IMR-90 (cell line): ENCODE measurements around the gene P2RX5. TPM values are rescaled to one million over a fixed set of nuclear protein-coding genes. Genes with fewer than 3 reads are reported as not detected.

Experiments
- ATAC-seq: fragments of 200-7000 bp; cut with Tn5 transposase; 2 replicates; pipeline ENCODE4 v1.9.1; 2020; ENCODE audit warnings: low read depth, mild to moderate bottlenecking, moderate library complexity
- BruUV-seq: library from RNA; stranded (reverse); fragments of 400-500 nt; replicated peaks from 2 replicates; lab custom pipeline; 2021; lab: Mats Ljungman, UMichigan
- CTCF ChIA-PET: fragments of 300-600 bp; formaldehyde crosslinking; extraction: SDS; loops from one replicate; lab custom pipeline; 2021; ENCODE audit warnings: antibody characterized with exemption; lab: Yijun Ruan, JAX
- POLR2A ChIA-PET: fragments of 300-600 bp; sonication (Branson Sonifier 250); formaldehyde crosslinking; loops from one replicate; lab custom pipeline; 2022; ENCODE audit warnings: antibody characterized with exemption; ENCODE audit not compliant: unreplicated experiment; lab: Charles Lee
- DNase-seq: peaks from one replicate; pipeline ENCODE4 v3.0.0; 2013
- H2AFZ ChIP-seq: replicated peaks from 2 replicates; pipeline ENCODE3; 2013; ENCODE audit warnings: low read length, mild to moderate bottlenecking; ENCODE audit not compliant: poor library complexity
- H2AK5ac ChIP-seq: 2 replicates; pipeline ENCODE4 v1.6.1; 2013; ENCODE audit warnings: low read depth, low read length, inconsistent platforms
- H2AK9ac ChIP-seq: replicated peaks from 2 replicates; pipeline ENCODE3; 2013; ENCODE audit warnings: mild to moderate bottlenecking, low read depth, low read length, moderate library complexity; ENCODE audit not compliant: poor library complexity
- H2BK120ac ChIP-seq: 2 replicates; pipeline ENCODE4 v1.6.1; 2013; ENCODE audit warnings: low read depth, low read length, inconsistent platforms
- H2BK15ac ChIP-seq: 3 replicates; pipeline ENCODE4 v1.6.1; 2013; ENCODE audit warnings: low read depth, low read length, inconsistent platforms
- H2BK20ac ChIP-seq: 2 replicates; pipeline ENCODE4 v1.6.1; 2013; ENCODE audit warnings: low read depth, mild to moderate bottlenecking, inconsistent platforms, low read length, moderate library complexity
- H2BK5ac ChIP-seq: 2 replicates; pipeline ENCODE4 v1.6.1; 2013; ENCODE audit warnings: mild to moderate bottlenecking, low read depth, low read length, inconsistent platforms; ENCODE audit not compliant: poor library complexity, severe bottlenecking
- H3K14ac ChIP-seq: replicated peaks from 2 replicates; pipeline ENCODE4 v1.6.1; 2013; ENCODE audit warnings: low read depth, low read length, inconsistent platforms
- H3K18ac ChIP-seq: 2 replicates; pipeline ENCODE4 v1.6.1; 2013; ENCODE audit warnings: low read depth, low read length, control low read depth
- H3K23ac ChIP-seq: 2 replicates; pipeline ENCODE4 v1.6.1; 2013; ENCODE audit warnings: low read depth, low read length, inconsistent platforms
- H3K27ac ChIP-seq: 2 replicates; pipeline ENCODE4 v1.5.1; 2013; ENCODE audit warnings: mild to moderate bottlenecking, control low read depth, low read length; ENCODE audit not compliant: insufficient read depth
- H3K27me3 ChIP-seq: 2 replicates; pipeline ENCODE4 v1.6.1; 2013; ENCODE audit warnings: low read length; ENCODE audit not compliant: control insufficient read depth, insufficient read depth
- H3K36me3 ChIP-seq: 2 replicates; pipeline ENCODE4 v1.6.1; 2013; ENCODE audit warnings: low read length, mixed read lengths; ENCODE audit not compliant: control insufficient read depth, insufficient read depth
- H3K4ac ChIP-seq: 2 replicates; pipeline ENCODE4 v1.6.1; 2013; ENCODE audit warnings: low read depth, low read length, inconsistent platforms
- H3K4me1 ChIP-seq: 2 replicates; pipeline ENCODE4 v1.6.1; 2013; ENCODE audit warnings: low read length, mixed read lengths; ENCODE audit not compliant: control insufficient read depth, insufficient read depth
- H3K4me2 ChIP-seq: 2 replicates; pipeline ENCODE4 v1.6.1; 2013; ENCODE audit warnings: low read depth, mild to moderate bottlenecking, control low read depth, low read length, moderate library complexity
- H3K4me3 ChIP-seq: 2 replicates; pipeline ENCODE4 v1.5.1; 2013; ENCODE audit warnings: low read depth, mild to moderate bottlenecking, control low read depth, low read length, moderate library complexity; ENCODE audit not compliant: insufficient read depth
- H3K56ac ChIP-seq: 2 replicates; pipeline ENCODE4 v1.6.1; 2013; ENCODE audit warnings: low read length, inconsistent platforms; ENCODE audit not compliant: insufficient read depth; ENCODE audit errors: extremely low read depth
- H3K79me1 ChIP-seq, 2 experiments: 2 replicates each; pipeline ENCODE4 v1.6.1; 2013; ENCODE audit warnings: low read length in 2 of 2, inconsistent platforms in 1 of 2, low read depth in 1 of 2
- H3K9ac ChIP-seq: 2 replicates; pipeline ENCODE4 v1.6.1; 2013; ENCODE audit warnings: low read depth, low read length, control low read depth
- H3K9me1 ChIP-seq: 2 replicates; pipeline ENCODE4 v1.6.1; 2013; ENCODE audit warnings: low read length, inconsistent platforms; ENCODE audit not compliant: insufficient read depth
- H3K9me3 ChIP-seq: 2 replicates; pipeline ENCODE4 v1.6.1; 2013; ENCODE audit warnings: low read length; ENCODE audit not compliant: control insufficient read depth, insufficient read depth
- H4K20me1 ChIP-seq: 2 replicates; pipeline ENCODE4 v1.6.1; 2013; ENCODE audit warnings: low read length, inconsistent platforms; ENCODE audit not compliant: insufficient read depth
- H4K5ac ChIP-seq: 2 replicates; pipeline ENCODE4 v1.6.1; 2013; ENCODE audit warnings: mild to moderate bottlenecking, low read depth, low read length, control low read depth
- H4K8ac ChIP-seq, 2 experiments: 2 replicates each; pipeline ENCODE4 v1.6.1; 2013; ENCODE audit warnings: low read depth in 2 of 2, low read length in 2 of 2, control low read depth in 1 of 2, inconsistent platforms in 1 of 2
- H4K91ac ChIP-seq: 2 replicates; pipeline ENCODE4 v1.6.1; 2013; ENCODE audit warnings: low read depth, low read length, inconsistent platforms; ENCODE audit not compliant: insufficient read depth
- CEBPB ChIP-seq: IDR thresholded peaks from 2 replicates; pipeline ENCODE4 v1.6.1; 2012; ENCODE audit warnings: low read depth, low read length, improper control_type of control experiment
- MAFK ChIP-seq: IDR thresholded peaks from 2 replicates; pipeline ENCODE4 v1.6.1; 2012; ENCODE audit warnings: low read depth, low read length, improper control_type of control experiment
- MXI1 ChIP-seq: IDR thresholded peaks from 2 replicates; pipeline ENCODE4 v1.6.1; 2012; ENCODE audit warnings: low read depth, mild to moderate bottlenecking, low read length, moderate library complexity, borderline replicate concordance
- RAD21 ChIP-seq: IDR thresholded peaks from 2 replicates; pipeline ENCODE4 v1.6.1; 2012; ENCODE audit warnings: low read length, improper control_type of control experiment
- RFX5 ChIP-seq: IDR thresholded peaks from 2 replicates; pipeline ENCODE4 v1.8.0; 2012; ENCODE audit warnings: low read depth, mild to moderate bottlenecking, low read length, moderate library complexity
- WGBS, 2 experiments: methylation state at CpG; one replicate each; pipeline versions ENCODE4 v1.1.5 to v1.1.7; 2013; ENCODE audit warnings: missing lambda C conversion rate in 2 of 2; ENCODE audit not compliant: insufficient read length in 1 of 2; ENCODE audit errors: extremely low coverage in 2 of 2; 5-methylcytosine and 5-hydroxymethylcytosine counted together
- dilution Hi-C: fragments of 300-500 bp; cut with HindIII; formaldehyde crosslinking; loops from one replicate; pipeline ENCODE4 v1.14.3; 2018; ENCODE audit warnings: low sequenced_read_pairs; ENCODE audit not compliant: unreplicated experiment
- in situ Hi-C: fragments of 300-500 bp; cut with MboI; formaldehyde crosslinking; loops from 3 replicates; pipeline ENCODE4 v1.14.3; 2019; ENCODE audit warnings: low sequenced_read_pairs, inconsistent platforms, mixed read lengths
- intact Hi-C: fragments of 100-400 bp; cut with micrococcal nuclease; formaldehyde crosslinking; loops from 2 replicates; pipeline ENCODE4 v1.10.0; 2022
- polyA plus RNA-seq, 3 experiments: library from polyadenylated mRNA; depleted of rRNA; stranded (reverse); fragments of >200 nt; gene quantifications; 2 replicates each; pipeline ENCODE4 v1.2.3, GENCODE V29; 2012; ENCODE audit warnings: low replicate concordance in 1 of 3
- total RNA-seq: library from RNA; depleted of rRNA; stranded (reverse); fragments of >200 nt; gene quantifications from 2 replicates; pipeline ENCODE4 v1.2.3, GENCODE V29; 2012
- TF ChIP-seq, protein P1 (sequence below): conservative IDR thresholded peaks from 2 replicates; pipeline ENCODE4 v1.5.1; 2012; ENCODE audit warnings: mild to moderate bottlenecking, low read depth, low read length, improper control_type of control experiment
- TF ChIP-seq, protein P2 (sequence below): fragments of 150-350 bp; IDR thresholded peaks from 2 replicates; pipeline ENCODE4 v1.6.1; 2016; ENCODE audit warnings: low read depth, mild to moderate bottlenecking, low read length, moderate library complexity, borderline replicate concordance
- TF ChIP-seq, protein P3 (sequence below): fragments of 150-350 bp; IDR thresholded peaks from 2 replicates; pipeline ENCODE4 v1.6.1; 2017; ENCODE audit warnings: mild to moderate bottlenecking, antibody characterized with exemption, low read length, low read depth

Gene P2RX5
- total and polyA plus RNA-seq, 2 of the 4 experiments (the other 2 are of a cell fraction) = 1.8 to 3.7 TPM

DNA sequence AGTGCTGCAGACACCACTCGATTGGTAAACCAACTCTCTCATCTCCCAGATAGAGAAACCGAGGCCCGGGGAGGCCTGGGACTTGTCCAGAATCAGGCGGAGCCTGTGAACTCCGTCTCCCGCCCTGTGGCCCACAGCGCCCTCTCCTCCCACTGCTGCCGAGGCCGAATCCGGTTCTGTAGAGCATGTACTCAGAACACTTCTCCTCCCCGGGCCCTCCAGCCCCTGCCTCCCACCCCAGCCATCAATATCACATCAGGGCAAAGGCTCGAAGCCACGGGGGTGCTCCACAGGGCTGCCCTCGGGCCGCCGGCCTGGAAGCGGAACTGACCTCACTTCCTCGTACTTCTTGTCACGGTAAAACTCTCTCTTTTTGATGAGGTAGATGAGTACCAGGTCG, 14.4 kb downstream of the P2RX5 start:
- in situ Hi-C loops = no loop called here
- intact Hi-C loops = loop anchor here (5.0 kb wide), 1 partner anchor 41 kb away; the partner anchor contains the start of gene HASPIN
- H2AK5ac ChIP-seq = no peak overlapping the region
- CTCF ChIA-PET = no interaction called here
- H4K20me1 ChIP-seq = no peaks in the 10 kb centered on the region
- POLR2A ChIA-PET = no interaction called here
- H3K27me3 ChIP-seq = peaks cover 11% of the 10 kb centered on the region
- no peak overlapping the region for H2BK15ac ChIP-seq
- H2AFZ ChIP-seq = no peak overlapping the region
- H3K14ac ChIP-seq = no peak overlapping the region
- H3K4ac ChIP-seq = no peak overlapping the region
- H3K23ac ChIP-seq = no peak overlapping the region
- H3K4me2 ChIP-seq = no peak overlapping the region
- no peak overlapping the region for H4K5ac ChIP-seq
- H2BK20ac ChIP-seq = no peak overlapping the region
- no peaks in the 10 kb centered on the region for H3K9me3 ChIP-seq
- ATAC-seq (no peak), DNase-seq (no peak)
- H3K36me3 ChIP-seq = no peaks in the 10 kb centered on the region
- no peaks in the 10 kb centered on the region for H3K9me1 ChIP-seq
- dilution Hi-C loops = no loop called here
- no peak overlapping the region for H2BK120ac ChIP-seq
- H3K27ac ChIP-seq = no peak overlapping the region
- no peak overlapping the region for H3K9ac ChIP-seq
- no peak overlapping the region for H4K91ac ChIP-seq
- no TSS peak for BruUV-seq
- no peak overlapping the region for H3K18ac ChIP-seq
- H3K79me1 ChIP-seq = no peaks in the 10 kb centered on the region
- no peak overlapping the region for H2AK9ac ChIP-seq
- no peak overlapping the region for H3K56ac ChIP-seq
- 55% methylated on average over 3 of the region's 20 CpGs; no CpG with 5 or more reads in 1 of the 2 experiments for WGBS, 2 experiments
- no peak overlapping the region for H3K4me3 ChIP-seq
- no peak for TF ChIP-seq RFX5
- TF ChIP-seq MXI1 = no peak
- TF ChIP-seq RAD21 = no peak
- TF ChIP-seq MAFK = no peak
- TF ChIP-seq, protein P1, sequence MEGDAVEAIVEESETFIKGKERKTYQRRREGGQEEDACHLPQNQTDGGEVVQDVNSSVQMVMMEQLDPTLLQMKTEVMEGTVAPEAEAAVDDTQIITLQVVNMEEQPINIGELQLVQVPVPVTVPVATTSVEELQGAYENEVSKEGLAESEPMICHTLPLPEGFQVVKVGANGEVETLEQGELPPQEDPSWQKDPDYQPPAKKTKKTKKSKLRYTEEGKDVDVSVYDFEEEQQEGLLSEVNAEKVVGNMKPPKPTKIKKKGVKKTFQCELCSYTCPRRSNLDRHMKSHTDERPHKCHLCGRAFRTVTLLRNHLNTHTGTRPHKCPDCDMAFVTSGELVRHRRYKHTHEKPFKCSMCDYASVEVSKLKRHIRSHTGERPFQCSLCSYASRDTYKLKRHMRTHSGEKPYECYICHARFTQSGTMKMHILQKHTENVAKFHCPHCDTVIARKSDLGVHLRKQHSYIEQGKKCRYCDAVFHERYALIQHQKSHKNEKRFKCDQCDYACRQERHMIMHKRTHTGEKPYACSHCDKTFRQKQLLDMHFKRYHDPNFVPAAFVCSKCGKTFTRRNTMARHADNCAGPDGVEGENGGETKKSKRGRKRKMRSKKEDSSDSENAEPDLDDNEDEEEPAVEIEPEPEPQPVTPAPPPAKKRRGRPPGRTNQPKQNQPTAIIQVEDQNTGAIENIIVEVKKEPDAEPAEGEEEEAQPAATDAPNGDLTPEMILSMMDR = no peak
- no peak for TF ChIP-seq CEBPB
- TF ChIP-seq, protein P2, sequence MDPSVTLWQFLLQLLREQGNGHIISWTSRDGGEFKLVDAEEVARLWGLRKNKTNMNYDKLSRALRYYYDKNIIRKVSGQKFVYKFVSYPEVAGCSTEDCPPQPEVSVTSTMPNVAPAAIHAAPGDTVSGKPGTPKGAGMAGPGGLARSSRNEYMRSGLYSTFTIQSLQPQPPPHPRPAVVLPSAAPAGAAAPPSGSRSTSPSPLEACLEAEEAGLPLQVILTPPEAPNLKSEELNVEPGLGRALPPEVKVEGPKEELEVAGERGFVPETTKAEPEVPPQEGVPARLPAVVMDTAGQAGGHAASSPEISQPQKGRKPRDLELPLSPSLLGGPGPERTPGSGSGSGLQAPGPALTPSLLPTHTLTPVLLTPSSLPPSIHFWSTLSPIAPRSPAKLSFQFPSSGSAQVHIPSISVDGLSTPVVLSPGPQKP = no peak
- TF ChIP-seq, protein P3, sequence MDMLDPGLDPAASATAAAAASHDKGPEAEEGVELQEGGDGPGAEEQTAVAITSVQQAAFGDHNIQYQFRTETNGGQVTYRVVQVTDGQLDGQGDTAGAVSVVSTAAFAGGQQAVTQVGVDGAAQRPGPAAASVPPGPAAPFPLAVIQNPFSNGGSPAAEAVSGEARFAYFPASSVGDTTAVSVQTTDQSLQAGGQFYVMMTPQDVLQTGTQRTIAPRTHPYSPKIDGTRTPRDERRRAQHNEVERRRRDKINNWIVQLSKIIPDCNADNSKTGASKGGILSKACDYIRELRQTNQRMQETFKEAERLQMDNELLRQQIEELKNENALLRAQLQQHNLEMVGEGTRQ = no peak
- H4K8ac ChIP-seq = no peak overlapping the region
- no peak overlapping the region for H2BK5ac ChIP-seq
- H3K4me1 ChIP-seq = no peaks in the 10 kb centered on the region
